GM12891 (cell line): ENCODE data around the gene UBAC1.

Experiments used
- DNase-seq: peaks from one replicate; pipeline ENCODE4 v3.0.0; 2011; ENCODE audit warnings: low spot score; ENCODE audit not compliant: insufficient read length
- FAIRE-seq: peaks from 2 replicates; lab custom pipeline; 2011; peaks lifted over from hg19 to GRCh38; lab: Jason Lieb, UNC
- PAX5 ChIP-seq: IDR thresholded peaks from 2 replicates; pipeline ENCODE4 v1.6.1; 2011; ENCODE audit warnings: low read length, moderate library complexity, mild to moderate bottlenecking; ENCODE audit not compliant: insufficient read depth, severe bottlenecking
- POLR2A ChIP-seq: IDR thresholded peaks from 2 replicates; pipeline ENCODE4 v1.6.1; 2011; ENCODE audit warnings: low read depth, low read length, control low read depth
- POLR2AphosphoS5 ChIP-seq: IDR thresholded peaks from 2 replicates; pipeline ENCODE4 v1.6.1; 2011; ENCODE audit warnings: low read depth, low read length, control low read depth
- POU2F2 ChIP-seq: IDR thresholded peaks from 2 replicates; pipeline ENCODE4 v1.6.1; 2011; ENCODE audit warnings: low read depth, mild to moderate bottlenecking, control low read depth, low read length, moderate library complexity
- SPI1 ChIP-seq: IDR thresholded peaks from 2 replicates; pipeline ENCODE4 v1.6.1; 2011; ENCODE audit warnings: low read depth, low read length, control low read depth
- TAF1 ChIP-seq: IDR thresholded peaks from 2 replicates; pipeline ENCODE4 v1.6.1; 2011; ENCODE audit warnings: low read depth, low read length, control low read depth

Gene UBAC1

GRCh38 chr9:135889564-135890189, 71.5 kb downstream of the UBAC1 start:
- FAIRE-seq = no peak
- no peak for DNase-seq
- TF ChIP-seq POLR2AphosphoS5 (no peak), SPI1 (no peak), PAX5 (no peak), POLR2A (no peak), TAF1 (no peak), POU2F2 (no peak)

- FAIRE-seq = no peak
- TF ChIP-seq PAX5 = no peak
- no peak for TF ChIP-seq POLR2AphosphoS5
- TF ChIP-seq TAF1 = no peak
- TF ChIP-seq POLR2A = no peak
- no peak for TF ChIP-seq SPI1
- TF ChIP-seq POU2F2 = no peak
- DNase-seq = no peak
Measured at GRCh38 chr9:135888766-135889394, 72.3 kb downstream of the UBAC1 start.

GRCh38 chr9:135888126-135888765, 72.9 kb downstream of the UBAC1 start:
- peak; percentile 5 for FAIRE-seq
- TF ChIP-seq POLR2A = no peak
- TF ChIP-seq SPI1 = no peak
- DNase-seq = no peak

GRCh38 chr9:135887585-135888050, 73.6 kb downstream of the UBAC1 start:
- peak; percentile 83 for TF ChIP-seq SPI1
- TF ChIP-seq TAF1 = no peak
- no peak for TF ChIP-seq PAX5
- TF ChIP-seq POLR2AphosphoS5 = no peak
- no peak for TF ChIP-seq POLR2A
- 0 out of 2 replicates have a peak, but pooled peaks have one; percentile 2 for TF ChIP-seq POU2F2
- peak; percentile 62 for DNase-seq
- peak; percentile 98 for FAIRE-seq

- no peak for FAIRE-seq
- TF ChIP-seq SPI1 (peak; percentile 59), POU2F2 (no peak), POLR2A (no peak), PAX5 (no peak), TAF1 (no peak), POLR2AphosphoS5 (no peak)
- no peak for DNase-seq
Measured at GRCh38 chr9:135887021-135887507, 74.1 kb downstream of the UBAC1 start.

- FAIRE-seq (no peak), DNase-seq (no peak)
- TF ChIP-seq POLR2A = no peak
- no peak for TF ChIP-seq SPI1
- no peak for TF ChIP-seq TAF1
- TF ChIP-seq PAX5 = no peak
- TF ChIP-seq POLR2AphosphoS5 = no peak
- no peak for TF ChIP-seq POU2F2
Measured at GRCh38 chr9:135886147-135886981, 74.8 kb downstream of the UBAC1 start.

GRCh38 chr9:135885100-135885853, 75.9 kb downstream of the UBAC1 start:
- no peak for FAIRE-seq
- TF ChIP-seq POLR2A (no peak), PAX5 (no peak)
- DNase-seq = no peak

GRCh38 chr9:135884328-135885035, 76.7 kb downstream of the UBAC1 start:
- DNase-seq (no peak), FAIRE-seq (no peak)
- no peak for TF ChIP-seq POU2F2
- TF ChIP-seq POLR2AphosphoS5 = no peak
- no peak for TF ChIP-seq POLR2A
- TF ChIP-seq TAF1 = no peak
- TF ChIP-seq PAX5 = no peak
- no peak for TF ChIP-seq SPI1

GRCh38 chr9:135883410-135884089, 77.6 kb downstream of the UBAC1 start:
- FAIRE-seq = no peak
- TF ChIP-seq PAX5 = no peak
- TF ChIP-seq POU2F2 = no peak
- no peak for TF ChIP-seq POLR2A
- DNase-seq = no peak
